ENCODE data around the gene NKX6-2. TPM values are rescaled to one million over a fixed set of nuclear protein-coding genes. Genes with fewer than 3 reads are reported as not detected.

NKX6-2 gene
- total and polyA plus RNA-seq, 2 experiments from 2014 or later: 2.6 TPM; not detected in 1

GRCh38 chr10:132758865-132759264 lies 27.1 kb downstream of the NKX6-2 start:
- no peak overlapping the region for H3K4me2 ChIP-seq (ENCODE audit: unreplicated experiment)
- H3K27me3 ChIP-seq (replicated peaks; ENCODE audit: insufficient read depth): no peaks in the 10 kb centered on the region
- no peaks in the 10 kb centered on the region for H3K4me1 ChIP-seq (ENCODE audit: insufficient read depth)
- in situ Hi-C loops (cut with MboI): no loop called here
- H3K9ac ChIP-seq: no peak overlapping the region
- H3K9me3 ChIP-seq (ENCODE audit: low read depth): no peaks in the 10 kb centered on the region
- H3K27ac ChIP-seq: no peak overlapping the region
- DNase-seq: no peak
- no peaks in the 10 kb centered on the region for H3K36me3 ChIP-seq (ENCODE audit: low read depth)
- no peak for TF ChIP-seq EZH2phosphoT487 (IDR thresholded peaks at IDR 0.05; ENCODE audit: insufficient read depth, low read depth)
- no peak for TF ChIP-seq EZH2 (IDR thresholded peaks at IDR 0.05; ENCODE audit: insufficient read depth, poor library complexity, severe bottlenecking)
- no peaks in the 10 kb centered on the region for H4K20me1 ChIP-seq (ENCODE audit: insufficient read depth)
- H3K4me3 ChIP-seq: no peak overlapping the region
- H3K9me2 ChIP-seq (ENCODE audit: insufficient read depth): no peaks in the 10 kb centered on the region
- 98 to 99% methylated on average over 14 of the region's 14 CpGs for WGBS, 2 experiments (ENCODE audit: low coverage in 1 of 2, low lambda C conversion rate in 2 of 2, missing lambda C conversion rate in 2 of 2)
- no peak overlapping the region for H2AFZ ChIP-seq
- H3K79me2 ChIP-seq (ENCODE audit: insufficient read depth): no peaks in the 10 kb centered on the region
- no peaks in the 10 kb centered on the region for H3F3A ChIP-seq (ENCODE audit: insufficient read depth)

- no peak for DNase-seq
- Histone ChIP-seq H3F3A (ENCODE audit: insufficient read depth) (no peaks in the 10 kb centered on the region), H3K27ac (no peak overlapping the region), H2AFZ (no peak overlapping the region), H3K79me2 (ENCODE audit: insufficient read depth) (no peaks in the 10 kb centered on the region), H3K4me2 (ENCODE audit: unreplicated experiment) (no peak overlapping the region), H3K4me3 (no peak overlapping the region), H3K9ac (no peak overlapping the region), H3K9me2 (ENCODE audit: insufficient read depth) (no peaks in the 10 kb centered on the region), H3K36me3 (ENCODE audit: low read depth) (no peaks in the 10 kb centered on the region), H4K20me1 (ENCODE audit: insufficient read depth) (no peaks in the 10 kb centered on the region), H3K9me3 (ENCODE audit: low read depth) (no peaks in the 10 kb centered on the region), H3K4me1 (ENCODE audit: insufficient read depth) (no peaks in the 10 kb centered on the region), H3K27me3 (replicated peaks; ENCODE audit: insufficient read depth) (no peaks in the 10 kb centered on the region)
- 97% methylated on average over 27 of the region's 27 CpGs for WGBS, 2 experiments (ENCODE audit: low coverage in 1 of 2, low lambda C conversion rate in 2 of 2, missing lambda C conversion rate in 2 of 2)
- in situ Hi-C loops (cut with MboI): no loop called here
- TF ChIP-seq EZH2 (IDR thresholded peaks at IDR 0.05; ENCODE audit: insufficient read depth, poor library complexity, severe bottlenecking) (no peak), EZH2phosphoT487 (IDR thresholded peaks at IDR 0.05; ENCODE audit: insufficient read depth, low read depth) (no peak)
Observed at GRCh38 chr10:132757171-132757570, 28.8 kb downstream of the NKX6-2 start.

DNA sequence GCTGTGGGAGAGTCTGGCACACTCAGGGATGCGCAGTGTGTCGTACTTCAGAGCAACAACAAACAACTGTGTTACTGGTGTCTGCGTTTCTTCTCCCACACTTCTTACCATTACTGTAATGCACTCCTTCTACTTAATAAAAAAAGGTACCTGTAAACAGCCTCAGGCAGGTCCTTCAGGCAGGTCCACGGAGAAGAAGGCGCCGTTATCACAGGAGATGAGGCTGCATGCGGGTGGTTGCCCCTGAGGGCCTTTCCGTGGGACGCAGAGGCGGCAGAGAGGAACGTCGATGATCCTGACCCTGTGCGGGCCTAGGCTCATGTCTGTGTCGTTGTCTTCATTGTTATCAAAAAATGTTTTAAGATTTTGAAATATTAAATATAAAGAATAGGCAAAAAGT lies 29.4 kb downstream of the NKX6-2 start:
- Histone ChIP-seq H3K27ac (no peak overlapping the region), H3K4me2 (ENCODE audit: unreplicated experiment) (no peak overlapping the region), H3K9me2 (ENCODE audit: insufficient read depth) (no peaks in the 10 kb centered on the region), H3K36me3 (ENCODE audit: low read depth) (no peaks in the 10 kb centered on the region), H3F3A (ENCODE audit: insufficient read depth) (no peaks in the 10 kb centered on the region), H3K4me1 (ENCODE audit: insufficient read depth) (no peaks in the 10 kb centered on the region), H3K27me3 (replicated peaks; ENCODE audit: insufficient read depth) (no peaks in the 10 kb centered on the region), H2AFZ (no peak overlapping the region), H3K4me3 (no peak overlapping the region), H3K9me3 (ENCODE audit: low read depth) (no peaks in the 10 kb centered on the region), H3K79me2 (ENCODE audit: insufficient read depth) (no peaks in the 10 kb centered on the region), H4K20me1 (ENCODE audit: insufficient read depth) (no peaks in the 10 kb centered on the region), H3K9ac (no peak overlapping the region)
- DNase-seq: no peak
- no peak for TF ChIP-seq EZH2phosphoT487 (IDR thresholded peaks at IDR 0.05; ENCODE audit: insufficient read depth, low read depth)
- TF ChIP-seq EZH2 (IDR thresholded peaks at IDR 0.05; ENCODE audit: insufficient read depth, poor library complexity, severe bottlenecking): no peak
- in situ Hi-C loops (cut with MboI): no loop called here
- 95 to 97% methylated on average over 14 of the region's 14 CpGs for WGBS, 2 experiments (ENCODE audit: low coverage in 1 of 2, low lambda C conversion rate in 2 of 2, missing lambda C conversion rate in 2 of 2)

- H3K9me3 ChIP-seq (ENCODE audit: low read depth): no peaks in the 10 kb centered on the region
- in situ Hi-C loops (cut with MboI): no loop called here
- H3K79me2 ChIP-seq (ENCODE audit: insufficient read depth): no peaks in the 10 kb centered on the region
- H3K4me3 ChIP-seq: no peak overlapping the region
- no peaks in the 10 kb centered on the region for H3K27me3 ChIP-seq (replicated peaks; ENCODE audit: insufficient read depth)
- 96 to 97% methylated on average over 12 to 15 of the region's 15 CpGs for WGBS, 2 experiments (ENCODE audit: low coverage in 1 of 2, low lambda C conversion rate in 2 of 2, missing lambda C conversion rate in 2 of 2)
- H3K9me2 ChIP-seq (ENCODE audit: insufficient read depth): no peaks in the 10 kb centered on the region
- no peaks in the 10 kb centered on the region for H3K36me3 ChIP-seq (ENCODE audit: low read depth)
- H4K20me1 ChIP-seq (ENCODE audit: insufficient read depth): no peaks in the 10 kb centered on the region
- no peaks in the 10 kb centered on the region for H3F3A ChIP-seq (ENCODE audit: insufficient read depth)
- no peak overlapping the region for H3K27ac ChIP-seq
- no peak for DNase-seq
- no peak overlapping the region for H2AFZ ChIP-seq
- H3K9ac ChIP-seq: no peak overlapping the region
- no peaks in the 10 kb centered on the region for H3K4me1 ChIP-seq (ENCODE audit: insufficient read depth)
- H3K4me2 ChIP-seq (ENCODE audit: unreplicated experiment): no peak overlapping the region
- TF ChIP-seq EZH2 (IDR thresholded peaks at IDR 0.05; ENCODE audit: insufficient read depth, poor library complexity, severe bottlenecking) (no peak), EZH2phosphoT487 (IDR thresholded peaks at IDR 0.05; ENCODE audit: insufficient read depth, low read depth) (no peak)
Observed at GRCh38 chr10:132755166-132755711, 30.7 kb downstream of the NKX6-2 start.

DNA sequence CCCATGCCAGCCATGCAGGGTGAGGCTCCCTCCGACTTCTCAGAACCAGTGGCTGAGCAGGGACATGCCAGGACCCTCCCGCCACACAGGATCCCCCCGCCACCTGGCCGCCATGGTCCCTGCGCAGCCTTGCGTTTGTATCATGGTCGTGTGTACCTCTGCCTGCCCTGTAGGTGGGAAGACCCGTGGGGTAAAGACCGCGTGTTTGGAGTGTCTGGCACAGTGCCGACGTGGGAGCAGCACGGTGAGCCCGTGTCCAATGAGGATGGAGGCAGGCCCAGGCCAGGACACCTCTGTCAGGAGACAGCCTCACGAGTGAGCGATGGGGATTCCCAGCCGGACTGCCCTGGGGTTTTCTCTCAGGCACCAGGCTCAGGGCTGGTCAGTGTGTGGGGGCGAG lies 31.9 kb downstream of the NKX6-2 start:
- Histone ChIP-seq H3K27ac (no peak overlapping the region), H3F3A (ENCODE audit: insufficient read depth) (no peaks in the 10 kb centered on the region), H3K79me2 (ENCODE audit: insufficient read depth) (no peaks in the 10 kb centered on the region), H2AFZ (no peak overlapping the region), H3K9ac (no peak overlapping the region), H3K4me1 (ENCODE audit: insufficient read depth) (no peaks in the 10 kb centered on the region), H3K27me3 (replicated peaks; ENCODE audit: insufficient read depth) (no peaks in the 10 kb centered on the region), H3K4me2 (ENCODE audit: unreplicated experiment) (no peak overlapping the region), H3K9me3 (ENCODE audit: low read depth) (no peaks in the 10 kb centered on the region), H4K20me1 (ENCODE audit: insufficient read depth) (no peaks in the 10 kb centered on the region), H3K9me2 (ENCODE audit: insufficient read depth) (no peaks in the 10 kb centered on the region), H3K36me3 (ENCODE audit: low read depth) (no peaks in the 10 kb centered on the region), H3K4me3 (no peak overlapping the region)
- in situ Hi-C loops (cut with MboI): no loop called here
- 88 to 90% methylated on average over 15 to 17 of the region's 18 CpGs for WGBS, 2 experiments (ENCODE audit: low coverage in 1 of 2, low lambda C conversion rate in 2 of 2, missing lambda C conversion rate in 2 of 2)
- DNase-seq: no peak
- TF ChIP-seq EZH2 (IDR thresholded peaks at IDR 0.05; ENCODE audit: insufficient read depth, poor library complexity, severe bottlenecking) (no peak), EZH2phosphoT487 (IDR thresholded peaks at IDR 0.05; ENCODE audit: insufficient read depth, low read depth) (no peak)

Data from GM23248 (cell line).